Measurements from ENCODE around the gene HSD17B7.
"Not testable (repeated sequence)": the region's sequence is repeated elsewhere in the genome, so short reads cannot be mapped to it uniquely, and the experiment has no call there.

Gene HSD17B7

GRCh38 chr1:162790303-162790984 lies at the start of gene HSD17B7:
Gene HSD17B7, plus strand, starts transcription at chr1:162790702. Its CDS starts 99 bp downstream, at chr1:162790801.
- DNase-seq (ENCODE audit: low spot score): peak; percentile 10

- DNase-seq (ENCODE audit: low spot score): no peak
These were observed 49.7 kb upstream of the HSD17B7 start for GRCh38 chr1:162740755-162741154.

- DNase-seq (ENCODE audit: low spot score): no peak
These were observed 48.9 kb upstream of the HSD17B7 start for GRCh38 chr1:162741574-162741973.

- DNase-seq (ENCODE audit: low spot score): not testable (repeated sequence)
These were observed 44.1 kb upstream of the HSD17B7 start for GRCh38 chr1:162746264-162746942.

- peak; percentile 18 for DNase-seq (ENCODE audit: low spot score)
These were observed 37.4 kb upstream of the HSD17B7 start for GRCh38 chr1:162753001-162753658.

GRCh38 chr1:162753998-162754585 lies 36.4 kb upstream of the HSD17B7 start:
- DNase-seq (ENCODE audit: low spot score): no peak

- DNase-seq (ENCODE audit: low spot score): no peak
These were observed 35.2 kb upstream of the HSD17B7 start for GRCh38 chr1:162755306-162755705.

- DNase-seq (ENCODE audit: low spot score): peak; percentile 15
These were observed 34.0 kb upstream of the HSD17B7 start for GRCh38 chr1:162756523-162756922.

- no peak for DNase-seq (ENCODE audit: low spot score)
These were observed 33.0 kb upstream of the HSD17B7 start for GRCh38 chr1:162757476-162757875.

- no peak for DNase-seq (ENCODE audit: low spot score)
These were observed 24.7 kb upstream of the HSD17B7 start for GRCh38 chr1:162765788-162766187.

- DNase-seq (ENCODE audit: low spot score): no peak
These were observed 17.8 kb upstream of the HSD17B7 start for GRCh38 chr1:162772571-162773154.

GRCh38 chr1:162774007-162774406 lies 16.5 kb upstream of the HSD17B7 start:
- DNase-seq (ENCODE audit: low spot score): no peak

- DNase-seq (ENCODE audit: low spot score): no peak
These were observed 11.5 kb upstream of the HSD17B7 start for GRCh38 chr1:162779043-162779442.

GRCh38 chr1:162782671-162783070 lies 7.8 kb upstream of the HSD17B7 start:
- DNase-seq (ENCODE audit: low spot score): no peak

- not testable (repeated sequence) for DNase-seq (ENCODE audit: low spot score)
These were observed 5.6 kb upstream of the HSD17B7 start for GRCh38 chr1:162784926-162785325.

GRCh38 chr1:162788783-162789182 lies 1.7 kb upstream of the HSD17B7 start:
- not testable (repeated sequence) for DNase-seq (ENCODE audit: low spot score)

- DNase-seq (ENCODE audit: low spot score): not testable (repeated sequence)
These were observed 469 bp downstream of the HSD17B7 start for GRCh38 chr1:162790985-162791357.

GRCh38 chr1:162794284-162794683 lies 3.8 kb downstream of the HSD17B7 start:
- not testable (repeated sequence) for DNase-seq (ENCODE audit: low spot score)

- DNase-seq (ENCODE audit: low spot score): not testable (repeated sequence)
These were observed 6.2 kb downstream of the HSD17B7 start for GRCh38 chr1:162796617-162797279.

- DNase-seq (ENCODE audit: low spot score): not testable (repeated sequence)
These were observed 9.7 kb downstream of the HSD17B7 start for GRCh38 chr1:162799995-162800830.

GRCh38 chr1:162807503-162807902 lies 17.0 kb downstream of the HSD17B7 start:
- not testable (repeated sequence) for DNase-seq (ENCODE audit: low spot score)
